ENCODE results near the gene ALDH1L2. TPM values are rescaled to one million over a fixed set of nuclear protein-coding genes. Genes with fewer than 3 reads are reported as not detected.

The ALDH1L2 gene
- polyA plus RNA-seq, 3 donors from 2014 or later: not detected

DNA sequence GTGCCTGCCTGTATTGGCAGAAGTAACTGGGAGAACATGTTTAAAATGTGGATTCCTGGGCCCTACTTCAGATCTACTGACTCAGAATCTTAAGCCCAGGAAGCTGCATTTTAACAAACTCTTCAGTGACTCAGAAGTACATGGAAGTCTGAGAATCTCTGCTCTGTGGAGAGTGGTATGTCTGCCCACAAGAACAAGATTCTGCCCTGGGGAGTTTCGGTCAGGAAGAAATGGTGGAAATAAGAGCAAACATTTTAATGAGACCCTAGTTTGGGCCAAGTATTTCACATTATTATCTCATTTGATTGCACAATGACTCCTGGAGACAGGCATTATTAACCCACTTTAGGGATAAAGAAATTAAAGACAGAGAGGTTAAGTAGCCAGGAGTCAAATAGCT lies 8.2 kb downstream of the ALDH1L2 start:
- Mint-ChIP-seq H3K27ac (no peak overlapping the region), H3K4me3 (no peak overlapping the region), H3K27me3 (ENCODE audit: low read depth in 3 of 3) (peaks cover 0 to 4% (median 3%) of the 10 kb centered on the region in 3 donors), H3K36me3 (peaks cover 0 to 4% (median 0%) of the 10 kb centered on the region in 3 donors), H3K4me1 (no peaks in the 10 kb centered on the region), H3K9me3 (no peaks in the 10 kb centered on the region)
- no peak for DNase-seq

DNA sequence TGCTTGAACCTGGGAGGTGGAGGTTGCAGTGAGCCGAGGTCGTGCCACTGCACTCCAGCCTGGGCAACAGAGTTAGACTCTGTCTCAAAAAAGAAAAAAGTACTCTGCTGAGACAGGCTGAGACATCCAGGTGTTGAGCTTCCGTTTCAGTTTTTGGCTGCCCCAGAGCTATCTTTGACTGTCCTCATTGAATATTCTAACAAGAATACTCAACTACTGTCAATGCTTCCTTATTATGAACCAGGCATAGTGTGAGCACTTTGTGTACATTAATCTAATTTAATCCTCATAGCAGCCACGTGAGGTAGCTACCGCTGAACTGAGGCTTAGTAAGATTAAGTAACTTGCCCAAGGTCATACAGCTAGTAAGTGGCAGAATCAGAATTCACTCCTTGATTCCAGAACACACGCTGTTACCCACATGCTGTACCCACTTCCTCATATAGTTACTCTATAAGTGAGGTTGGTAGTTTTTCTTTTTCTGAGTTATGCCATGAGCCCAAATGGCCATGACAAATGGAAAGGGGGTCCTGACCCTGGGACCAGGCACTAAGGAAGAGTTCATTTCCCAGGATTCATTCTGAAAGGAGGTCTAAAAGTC lies 11.3 kb downstream of the ALDH1L2 start:
- Mint-ChIP-seq H3K4me1 (no peaks in the 10 kb centered on the region), H3K36me3 (peaks cover 0 to 4% (median 0%) of the 10 kb centered on the region in 3 donors)
- DNase-seq: no peak

DNA sequence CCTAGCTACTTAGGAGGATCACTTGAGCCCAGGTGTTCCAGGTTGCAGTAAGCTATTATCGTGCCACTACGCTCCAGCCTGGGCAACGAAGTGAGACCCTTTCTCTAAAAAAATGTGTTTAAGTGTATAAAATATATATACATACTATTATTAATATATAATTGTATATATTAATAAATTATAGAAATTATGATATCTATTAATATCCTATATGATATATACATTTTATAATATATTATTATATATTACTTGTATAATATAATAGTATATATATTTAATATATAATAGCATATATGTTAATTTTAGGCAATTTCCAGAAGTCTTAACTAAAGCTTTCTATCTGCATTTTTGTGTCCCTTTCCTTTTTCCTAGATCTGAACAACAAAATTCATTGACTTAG lies 12.3 kb downstream of the ALDH1L2 start:
- peaks cover 0 to 4% (median 0%) of the 10 kb centered on the region in 3 donors for H3K36me3 Mint-ChIP-seq
- no peaks in the 10 kb centered on the region for H3K9me3 Mint-ChIP-seq
- H3K4me1 Mint-ChIP-seq: no peaks in the 10 kb centered on the region
- peaks cover 0 to 6% (median 3%) of the 10 kb centered on the region in 3 donors for H3K27me3 Mint-ChIP-seq (ENCODE audit: low read depth in 3 of 3)
- H3K4me3 Mint-ChIP-seq: no peak overlapping the region
- DNase-seq: no peak
- no peak overlapping the region for H3K27ac Mint-ChIP-seq

More for the DNA sequence above, 11.3 kb downstream of the ALDH1L2 start:
- Mint-ChIP-seq H3K27ac (no peak overlapping the region), H3K4me3 (no peak overlapping the region), H3K27me3 (ENCODE audit: low read depth in 3 of 3) (peaks cover 0 to 6% (median 3%) of the 10 kb centered on the region in 3 donors), H3K9me3 (no peaks in the 10 kb centered on the region)

DNA sequence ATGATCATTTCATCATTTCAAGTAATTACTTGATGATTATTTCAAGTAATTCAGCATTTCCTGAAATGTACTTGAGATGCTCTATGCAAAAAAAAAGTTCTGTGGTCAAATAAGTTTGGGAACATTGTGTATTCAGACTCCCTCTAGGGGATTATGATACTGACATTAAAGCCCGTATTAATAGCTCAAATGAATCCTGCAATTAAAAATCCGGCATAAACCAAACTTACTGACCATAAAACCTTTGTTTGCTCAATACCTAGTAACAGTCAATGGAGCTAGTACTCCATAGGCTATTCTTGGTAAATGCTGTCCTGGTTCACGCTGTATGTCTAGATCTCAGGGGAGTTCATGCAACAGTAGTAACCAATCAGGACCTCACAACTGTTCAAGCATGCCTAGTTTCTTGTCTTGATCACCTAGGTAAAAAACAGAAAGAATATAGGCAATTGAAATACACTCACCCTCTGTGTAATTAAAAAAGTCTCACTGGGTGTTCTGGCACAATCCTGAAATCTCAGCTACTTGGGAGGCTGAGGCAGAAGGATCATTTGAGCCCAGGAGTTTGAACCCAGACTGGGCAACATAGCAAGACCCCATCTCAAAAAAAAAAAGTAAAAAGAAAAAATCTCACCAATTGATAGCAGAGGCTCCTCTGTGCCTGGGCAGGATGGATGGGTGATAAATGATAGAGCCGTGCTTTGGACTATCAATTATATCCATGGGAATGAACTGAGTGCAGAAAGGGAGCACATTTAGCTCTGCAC lies 14.1 kb downstream of the ALDH1L2 start:
- H3K36me3 Mint-ChIP-seq: peaks cover 0 to 4% (median 0%) of the 10 kb centered on the region in 3 donors
- H3K27ac Mint-ChIP-seq: no peak overlapping the region
- no peak for DNase-seq
- peaks cover 0 to 10% (median 6%) of the 10 kb centered on the region in 3 donors for H3K27me3 Mint-ChIP-seq (ENCODE audit: low read depth in 3 of 3)
- H3K9me3 Mint-ChIP-seq: no peaks in the 10 kb centered on the region
- H3K4me3 Mint-ChIP-seq: no peak overlapping the region
- no peaks in the 10 kb centered on the region for H3K4me1 Mint-ChIP-seq

DNA sequence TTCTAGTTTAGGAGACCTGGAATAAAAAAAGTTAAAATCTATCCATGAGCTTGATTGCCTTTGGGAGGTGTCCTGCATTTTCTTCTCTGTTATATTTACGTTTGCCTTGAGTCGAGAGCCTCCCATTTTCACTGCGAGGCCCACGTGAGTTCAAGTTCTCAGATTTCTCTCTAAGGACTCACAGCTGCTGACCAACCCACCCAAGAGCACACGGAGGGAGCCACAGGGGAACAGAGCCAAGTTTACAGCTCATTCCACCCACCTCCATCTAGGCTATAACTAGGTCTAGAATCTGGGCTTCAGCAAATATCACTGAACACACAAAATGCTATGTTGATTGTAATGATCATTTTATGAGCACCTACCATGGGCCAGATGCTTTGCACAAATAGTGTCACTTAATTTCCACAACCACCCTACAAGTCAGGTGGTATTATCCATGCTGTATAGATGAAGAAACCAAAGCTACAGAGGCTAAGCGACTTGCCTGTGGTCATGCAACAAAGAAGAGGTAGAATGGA lies 16.7 kb downstream of the ALDH1L2 start:
- no peak overlapping the region for H3K4me3 Mint-ChIP-seq
- H3K9me3 Mint-ChIP-seq: no peaks in the 10 kb centered on the region
- no peak for DNase-seq
- peaks cover 0 to 4% (median 0%) of the 10 kb centered on the region in 3 donors for H3K36me3 Mint-ChIP-seq
- H3K4me1 Mint-ChIP-seq: no peaks in the 10 kb centered on the region
- peaks cover 2 to 13% (median 3%) of the 10 kb centered on the region in 3 donors for H3K27me3 Mint-ChIP-seq (ENCODE audit: low read depth in 3 of 3)
- no peak overlapping the region for H3K27ac Mint-ChIP-seq

DNA sequence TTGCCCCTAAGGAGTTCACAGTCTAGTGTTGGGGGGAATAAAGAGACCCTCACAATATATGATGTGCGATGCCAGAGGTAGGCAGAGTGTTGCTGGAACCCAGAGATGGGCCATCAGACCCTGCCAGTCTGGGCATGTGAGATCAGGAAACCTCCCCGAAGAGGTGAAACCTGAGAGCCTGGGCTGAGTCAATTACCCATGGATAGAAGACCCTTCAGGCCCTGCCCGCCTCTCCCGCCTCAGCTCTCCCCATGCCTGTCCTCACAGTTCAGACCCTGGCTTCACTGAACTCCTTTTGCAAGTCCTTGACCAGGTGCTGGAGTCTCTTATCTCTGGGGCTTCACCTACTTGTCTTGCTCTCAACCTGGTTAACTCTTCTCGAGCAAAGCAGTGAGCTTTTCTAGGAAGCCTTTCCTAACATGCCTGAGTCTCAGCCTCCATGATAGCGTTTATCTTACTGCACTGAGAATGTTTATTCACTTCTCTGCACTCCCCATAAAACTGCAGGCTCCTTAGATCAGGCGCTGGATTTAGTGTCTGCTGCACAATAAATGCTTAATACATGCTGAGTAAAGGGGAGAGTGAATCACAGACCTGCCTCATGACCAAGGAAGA lies 19.6 kb downstream of the ALDH1L2 start:
- H3K9me3 Mint-ChIP-seq: no peaks in the 10 kb centered on the region
- H3K27me3 Mint-ChIP-seq (ENCODE audit: low read depth in 3 of 3): peaks cover 2 to 17% (median 3%) of the 10 kb centered on the region in 3 donors
- no peak overlapping the region for H3K27ac Mint-ChIP-seq
- H3K4me3 Mint-ChIP-seq: no peak overlapping the region
- H3K36me3 Mint-ChIP-seq: no peaks in the 10 kb centered on the region
- DNase-seq: no peak
- no peaks in the 10 kb centered on the region for H3K4me1 Mint-ChIP-seq

DNA sequence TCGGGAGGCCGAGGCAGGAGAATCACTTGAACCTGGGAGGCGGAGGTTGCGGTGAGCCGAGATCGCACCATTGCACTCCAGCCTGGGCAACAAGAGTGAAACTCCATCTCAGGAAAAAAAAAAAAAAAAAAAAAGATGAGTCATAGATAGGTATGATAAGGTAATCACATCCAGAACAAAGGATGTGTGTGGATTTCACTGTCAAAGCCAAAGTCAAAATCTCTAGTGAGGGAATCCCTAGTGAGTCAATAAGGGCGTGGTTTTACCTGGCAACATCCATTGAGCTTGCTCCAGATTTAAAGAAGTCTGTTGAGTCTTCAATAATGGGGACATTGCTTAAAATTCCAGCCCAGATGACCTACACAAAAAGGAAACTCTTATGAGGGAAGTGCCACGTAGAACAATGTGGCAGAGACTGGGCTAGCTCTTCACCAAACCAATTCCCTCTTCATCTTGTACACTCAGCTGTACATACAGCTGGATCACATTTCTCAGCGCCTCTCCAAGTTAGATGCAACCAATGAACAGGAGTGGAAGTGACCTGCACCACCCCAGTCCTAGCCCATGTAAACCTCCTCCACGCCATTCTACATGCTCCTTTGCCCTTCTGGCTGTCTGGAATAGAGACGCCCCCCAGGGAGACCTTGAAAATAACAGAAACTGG lies 23.4 kb downstream of the ALDH1L2 start:
- H3K4me1 Mint-ChIP-seq: no peaks in the 10 kb centered on the region

DNA sequence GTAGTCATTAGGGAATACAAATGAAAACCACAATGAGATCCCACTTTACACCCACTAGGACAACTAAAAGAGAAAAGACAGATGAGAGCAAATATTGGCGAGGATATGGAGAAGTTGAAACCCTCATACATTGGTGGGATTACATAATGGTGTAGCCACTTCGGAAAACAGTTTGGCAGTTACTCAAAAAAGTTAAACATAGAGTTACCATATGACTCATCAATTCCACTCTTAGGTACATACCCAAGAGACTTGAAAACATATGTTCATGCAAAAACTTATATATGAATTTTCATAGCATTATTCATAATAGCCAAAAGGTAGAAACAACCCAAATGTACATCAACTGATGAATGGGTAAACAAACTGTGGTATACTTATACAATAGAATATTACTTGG lies 27.1 kb downstream of the ALDH1L2 start:
- DNase-seq: no peak
- peaks cover 0 to 3% (median 0%) of the 10 kb centered on the region in 6 donors for H3K9me3 Mint-ChIP-seq
- H3K4me3 Mint-ChIP-seq: no peak overlapping the region
- no peaks in the 10 kb centered on the region for H3K4me1 Mint-ChIP-seq
- H3K27ac Mint-ChIP-seq: no peak overlapping the region
- peaks cover 0 to 6% (median 4%) of the 10 kb centered on the region in 3 donors for H3K27me3 Mint-ChIP-seq (ENCODE audit: low read depth in 3 of 3)
- H3K36me3 Mint-ChIP-seq: no peaks in the 10 kb centered on the region

More for the DNA sequence above, 23.4 kb downstream of the ALDH1L2 start:
- Mint-ChIP-seq H3K27ac (no peak overlapping the region), H3K4me3 (no peak overlapping the region), H3K9me3 (peaks cover 0 to 2% (median 0%) of the 10 kb centered on the region in 6 donors), H3K36me3 (no peaks in the 10 kb centered on the region), H3K27me3 (ENCODE audit: low read depth in 3 of 3) (peaks cover 2 to 10% (median 5%) of the 10 kb centered on the region in 3 donors)
- DNase-seq: no peak

DNA sequence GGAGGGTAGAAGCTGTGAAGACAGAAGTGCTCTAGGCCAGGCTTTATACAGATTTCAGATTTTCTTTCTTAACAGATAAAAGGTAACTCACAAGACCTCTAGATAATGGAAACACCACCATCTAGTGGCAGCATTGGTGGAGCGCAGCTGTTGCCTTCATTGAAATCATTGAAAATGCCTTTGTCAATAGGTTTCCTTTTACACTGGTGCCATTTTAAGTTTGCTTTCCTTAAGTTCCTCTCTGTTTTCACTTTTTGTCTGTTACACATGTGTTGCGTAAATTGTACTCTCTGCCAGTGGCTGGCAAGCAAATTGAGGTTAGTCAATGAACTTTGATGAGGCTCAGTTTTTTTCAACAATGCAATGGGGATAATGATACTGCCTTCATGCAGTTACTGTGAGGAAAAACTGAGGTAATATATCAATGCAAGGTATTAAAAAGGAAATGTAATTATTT lies 31.1 kb downstream of the ALDH1L2 start:
- no peak overlapping the region for H3K27ac Mint-ChIP-seq
- H3K4me3 Mint-ChIP-seq: no peak overlapping the region
- H3K27me3 Mint-ChIP-seq (ENCODE audit: low read depth in 3 of 3): peaks cover 0 to 4% (median 0%) of the 10 kb centered on the region in 3 donors
- peak; percentile 49 to 64 (median 57) for DNase-seq
- no peaks in the 10 kb centered on the region for H3K36me3 Mint-ChIP-seq
- H3K9me3 Mint-ChIP-seq: peaks cover 0 to 3% (median under 1%) of the 10 kb centered on the region in 6 donors
- H3K4me1 Mint-ChIP-seq: no peaks in the 10 kb centered on the region

DNA sequence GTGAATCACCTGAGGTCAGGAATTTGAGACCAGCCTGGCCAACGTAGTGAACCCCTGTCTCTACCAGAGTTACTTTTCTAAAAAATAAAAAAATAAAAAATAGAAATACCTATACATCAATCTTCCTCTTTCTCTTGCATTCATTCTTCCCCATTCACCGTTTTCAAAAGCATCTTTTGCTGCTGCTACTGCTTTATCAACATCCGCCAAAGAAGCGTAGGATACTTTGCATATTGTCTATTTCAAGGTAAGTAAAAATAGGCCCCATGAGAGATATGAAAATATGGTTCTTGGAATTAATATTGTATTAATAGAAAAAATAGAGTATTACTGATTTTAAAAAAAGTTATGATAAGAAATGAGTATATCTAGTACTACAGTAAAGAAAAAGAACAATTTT lies 32.3 kb downstream of the ALDH1L2 start:
- no peak for DNase-seq
- peaks cover 0 to 4% (median 0%) of the 10 kb centered on the region in 3 donors for H3K27me3 Mint-ChIP-seq (ENCODE audit: low read depth in 3 of 3)
- no peak overlapping the region for H3K4me3 Mint-ChIP-seq
- peaks cover 0 to 3% (median under 1%) of the 10 kb centered on the region in 6 donors for H3K9me3 Mint-ChIP-seq
- H3K27ac Mint-ChIP-seq: no peak overlapping the region
- no peaks in the 10 kb centered on the region for H3K4me1 Mint-ChIP-seq
- no peaks in the 10 kb centered on the region for H3K36me3 Mint-ChIP-seq

DNA sequence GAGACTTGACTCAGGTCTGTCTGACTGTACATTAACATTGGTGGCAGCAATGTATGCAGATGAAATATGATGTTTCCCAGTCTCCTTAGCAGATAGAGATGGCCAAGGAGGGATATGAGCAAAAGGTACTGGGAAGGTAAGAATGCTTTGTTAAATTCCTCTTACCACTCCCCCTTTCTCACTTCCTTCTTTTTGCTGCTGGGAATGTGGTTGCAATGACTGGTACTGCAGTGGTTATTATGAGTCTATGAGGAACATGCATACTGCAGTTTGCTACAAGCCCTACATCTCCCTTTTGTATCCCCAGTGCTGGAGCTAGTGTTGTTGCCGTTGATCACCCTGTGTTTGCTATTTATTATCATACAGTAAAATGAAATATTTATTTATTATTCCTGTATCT lies 35.9 kb downstream of the ALDH1L2 start:
- no peak for DNase-seq
- no peak overlapping the region for H3K4me3 Mint-ChIP-seq
- peaks cover 0 to 2% (median 0%) of the 10 kb centered on the region in 6 donors for H3K9me3 Mint-ChIP-seq
- H3K36me3 Mint-ChIP-seq: no peaks in the 10 kb centered on the region
- no peaks in the 10 kb centered on the region for H3K27me3 Mint-ChIP-seq (ENCODE audit: low read depth in 3 of 3)
- no peaks in the 10 kb centered on the region for H3K4me1 Mint-ChIP-seq
- no peak overlapping the region for H3K27ac Mint-ChIP-seq

DNA sequence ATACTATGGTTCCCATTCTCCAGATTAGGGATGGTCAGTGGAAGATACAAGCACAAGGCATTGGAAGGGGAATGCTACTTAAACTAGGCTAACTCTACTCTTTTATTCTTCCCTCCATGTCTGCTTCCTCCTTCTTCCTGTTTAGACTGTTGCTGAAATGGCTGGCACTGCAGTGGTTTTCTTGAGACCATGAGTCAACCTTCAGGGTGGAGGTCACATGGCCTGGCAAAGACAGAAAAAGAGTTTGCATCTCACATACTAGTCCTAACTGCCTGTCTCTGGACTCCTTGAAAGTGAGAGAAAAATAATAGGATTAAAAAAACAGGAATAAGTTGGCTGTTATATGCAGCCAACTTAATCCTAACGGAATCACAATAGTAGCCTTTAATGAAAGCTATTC lies 37.0 kb downstream of the ALDH1L2 start:
- no peak overlapping the region for H3K4me3 Mint-ChIP-seq
- no peaks in the 10 kb centered on the region for H3K27me3 Mint-ChIP-seq (ENCODE audit: low read depth in 3 of 3)
- H3K4me1 Mint-ChIP-seq: no peaks in the 10 kb centered on the region
- peaks cover 0 to 2% (median 0%) of the 10 kb centered on the region in 6 donors for H3K9me3 Mint-ChIP-seq
- H3K27ac Mint-ChIP-seq: no peak overlapping the region
- no peaks in the 10 kb centered on the region for H3K36me3 Mint-ChIP-seq
- DNase-seq: no peak

DNA sequence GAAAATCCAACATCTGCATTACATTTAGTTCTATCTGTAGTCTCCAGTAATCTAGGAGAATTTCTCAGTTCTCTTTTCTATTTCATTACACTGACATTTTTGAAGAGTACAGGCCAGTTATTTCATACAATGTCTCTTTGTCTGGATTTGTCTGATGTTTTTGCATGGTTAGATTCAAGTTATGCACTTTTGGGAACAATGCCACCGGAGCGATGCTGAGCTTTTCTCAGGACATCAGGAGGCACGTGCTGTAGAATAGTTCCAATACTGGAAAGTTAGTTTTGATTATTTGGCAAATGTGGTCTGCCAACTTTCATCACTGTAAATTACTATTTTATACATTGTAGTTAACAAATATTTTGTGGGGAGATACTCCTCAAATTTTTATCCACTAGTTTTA lies 43.1 kb downstream of the ALDH1L2 start:
- H3K4me3 Mint-ChIP-seq: no peak overlapping the region
- no peaks in the 10 kb centered on the region for H3K27me3 Mint-ChIP-seq (ENCODE audit: low read depth in 3 of 3)
- no peak overlapping the region for H3K27ac Mint-ChIP-seq
- no peak for DNase-seq
- H3K9me3 Mint-ChIP-seq: no peaks in the 10 kb centered on the region
- H3K36me3 Mint-ChIP-seq: no peaks in the 10 kb centered on the region
- peaks cover 5 to 14% of the 10 kb centered on the region in 2 donors for H3K4me1 Mint-ChIP-seq

All from immature natural killer cell (primary cell).